Ishikawa (cell line): ENCODE results near the gene OR6N2.

Experiments used
- CEBPB ChIP-seq: IDR thresholded peaks from 2 replicates; pipeline ENCODE4 v1.6.1; 2012
- CREB1 ChIP-seq: IDR thresholded peaks from 2 replicates; pipeline ENCODE4 v1.6.1; 2012; ENCODE audit warnings: low read depth
- EGR1 ChIP-seq: IDR thresholded peaks from 2 replicates; pipeline ENCODE4 v1.6.1; 2012
- EP300 ChIP-seq: IDR thresholded peaks from 2 replicates; pipeline ENCODE4 v1.6.1; 2012; ENCODE audit warnings: borderline replicate concordance
- FOXM1 ChIP-seq: IDR thresholded peaks from 2 replicates; pipeline ENCODE4 v1.6.1; 2012; ENCODE audit warnings: low read depth, borderline replicate concordance
- MAX ChIP-seq: IDR thresholded peaks from 2 replicates; pipeline ENCODE4 v1.6.1; 2012
- NFIC ChIP-seq: IDR thresholded peaks from 2 replicates; pipeline ENCODE4 v1.6.1; 2012
- RAD21 ChIP-seq: IDR thresholded peaks from 2 replicates; pipeline ENCODE4 v1.6.1; 2012; ENCODE audit warnings: low read depth
- TAF1 ChIP-seq: IDR thresholded peaks from 2 replicates; pipeline ENCODE4 v1.6.1; 2012; ENCODE audit warnings: low read depth, mild to moderate bottlenecking
- TCF12 ChIP-seq: IDR thresholded peaks from 2 replicates; pipeline ENCODE4 v1.6.1; 2012; ENCODE audit warnings: low read depth
- TEAD4 ChIP-seq: IDR thresholded peaks from 2 replicates; pipeline ENCODE4 v1.6.1; 2012
- USF1 ChIP-seq: IDR thresholded peaks from 2 replicates; pipeline ENCODE4 v1.6.1; 2012
- YY1 ChIP-seq: IDR thresholded peaks from 2 replicates; pipeline ENCODE4 v1.6.1; 2012; ENCODE audit warnings: low read depth
- ZBTB7A ChIP-seq: IDR thresholded peaks from 2 replicates; pipeline ENCODE4 v1.6.1; 2012; ENCODE audit warnings: low read depth
- TF ChIP-seq, protein P1 (sequence below): IDR thresholded peaks from 2 replicates; pipeline ENCODE4 v1.6.1; 2012; ENCODE audit warnings: low read depth, mild to moderate bottlenecking

The OR6N2 gene

DNA sequence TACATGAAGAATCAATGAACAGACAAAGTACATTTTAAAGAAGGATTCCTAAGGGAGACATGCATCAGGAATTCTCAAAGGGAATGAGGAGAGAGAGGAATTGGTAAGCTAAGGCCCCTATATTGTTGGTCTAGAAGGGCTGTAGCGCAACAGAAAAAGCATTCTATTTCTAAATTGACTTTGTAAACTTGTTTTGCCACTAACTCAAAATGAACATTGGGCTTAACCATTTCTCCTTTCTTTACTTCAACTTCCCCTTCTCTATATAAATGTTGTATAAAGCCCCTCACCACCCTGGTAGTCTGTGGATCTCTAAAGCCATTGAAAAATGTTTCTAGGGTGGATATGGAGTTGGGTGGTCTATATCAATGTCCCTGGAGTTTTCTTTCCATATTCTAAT, 20.4 kb upstream of the OR6N2 start:
- TF ChIP-seq RAD21 = no peak
- no peak for TF ChIP-seq TAF1
- TF ChIP-seq, protein P1, sequence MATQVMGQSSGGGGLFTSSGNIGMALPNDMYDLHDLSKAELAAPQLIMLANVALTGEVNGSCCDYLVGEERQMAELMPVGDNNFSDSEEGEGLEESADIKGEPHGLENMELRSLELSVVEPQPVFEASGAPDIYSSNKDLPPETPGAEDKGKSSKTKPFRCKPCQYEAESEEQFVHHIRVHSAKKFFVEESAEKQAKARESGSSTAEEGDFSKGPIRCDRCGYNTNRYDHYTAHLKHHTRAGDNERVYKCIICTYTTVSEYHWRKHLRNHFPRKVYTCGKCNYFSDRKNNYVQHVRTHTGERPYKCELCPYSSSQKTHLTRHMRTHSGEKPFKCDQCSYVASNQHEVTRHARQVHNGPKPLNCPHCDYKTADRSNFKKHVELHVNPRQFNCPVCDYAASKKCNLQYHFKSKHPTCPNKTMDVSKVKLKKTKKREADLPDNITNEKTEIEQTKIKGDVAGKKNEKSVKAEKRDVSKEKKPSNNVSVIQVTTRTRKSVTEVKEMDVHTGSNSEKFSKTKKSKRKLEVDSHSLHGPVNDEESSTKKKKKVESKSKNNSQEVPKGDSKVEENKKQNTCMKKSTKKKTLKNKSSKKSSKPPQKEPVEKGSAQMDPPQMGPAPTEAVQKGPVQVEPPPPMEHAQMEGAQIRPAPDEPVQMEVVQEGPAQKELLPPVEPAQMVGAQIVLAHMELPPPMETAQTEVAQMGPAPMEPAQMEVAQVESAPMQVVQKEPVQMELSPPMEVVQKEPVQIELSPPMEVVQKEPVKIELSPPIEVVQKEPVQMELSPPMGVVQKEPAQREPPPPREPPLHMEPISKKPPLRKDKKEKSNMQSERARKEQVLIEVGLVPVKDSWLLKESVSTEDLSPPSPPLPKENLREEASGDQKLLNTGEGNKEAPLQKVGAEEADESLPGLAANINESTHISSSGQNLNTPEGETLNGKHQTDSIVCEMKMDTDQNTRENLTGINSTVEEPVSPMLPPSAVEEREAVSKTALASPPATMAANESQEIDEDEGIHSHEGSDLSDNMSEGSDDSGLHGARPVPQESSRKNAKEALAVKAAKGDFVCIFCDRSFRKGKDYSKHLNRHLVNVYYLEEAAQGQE = no peak
- TF ChIP-seq FOXM1 = no peak
- no peak for TF ChIP-seq YY1
- no peak for TF ChIP-seq MAX
- no peak for TF ChIP-seq CEBPB
- no peak for TF ChIP-seq USF1
- TF ChIP-seq CREB1 = no peak
- TF ChIP-seq TEAD4 = no peak
- no peak for TF ChIP-seq EP300
- no peak for TF ChIP-seq NFIC

GRCh38 chr1:158800526-158800925, 19.5 kb upstream of the OR6N2 start:
- TF ChIP-seq TEAD4 (no peak), EP300 (no peak), CREB1 (no peak), USF1 (no peak), MAX (no peak), ZBTB7A (no peak), CEBPB (no peak), YY1 (no peak), RAD21 (no peak)

- no peak for TF ChIP-seq EGR1
- no peak for TF ChIP-seq CEBPB
- TF ChIP-seq YY1 = no peak
- TF ChIP-seq, protein P1 = no peak
- TF ChIP-seq FOXM1 = no peak
- no peak for TF ChIP-seq TEAD4
- TF ChIP-seq RAD21 = no peak
- no peak for TF ChIP-seq TCF12
- no peak for TF ChIP-seq CREB1
- no peak for TF ChIP-seq MAX
- TF ChIP-seq NFIC = no peak
- TF ChIP-seq TAF1 = no peak
- TF ChIP-seq EP300 = no peak
These were observed 18.7 kb upstream of the OR6N2 start for GRCh38 chr1:158799689-158800088.

DNA sequence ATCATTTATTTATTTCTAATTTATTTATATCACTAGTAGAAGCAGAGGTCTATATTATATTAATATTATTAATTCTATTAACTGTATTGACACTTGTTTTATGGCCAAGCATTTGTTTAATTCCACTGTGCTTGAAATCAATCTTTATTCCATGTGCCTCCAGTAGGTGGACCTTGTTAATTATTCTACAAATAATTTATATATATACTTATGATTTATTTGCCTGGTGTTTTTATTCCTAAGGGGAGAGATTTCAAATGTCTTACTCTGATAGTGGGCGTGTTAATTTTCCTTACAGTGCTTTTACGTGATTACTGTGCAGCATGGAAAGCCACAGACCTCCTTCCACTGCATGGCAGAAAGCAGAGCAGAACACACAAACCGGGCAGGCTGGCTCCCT, 17.5 kb upstream of the OR6N2 start:
- TF ChIP-seq ZBTB7A (no peak), TAF1 (no peak), USF1 (no peak), NFIC (no peak), EP300 (no peak), TEAD4 (no peak), CEBPB (no peak), CREB1 (no peak)
- TF ChIP-seq, protein P1 = no peak
